ENCODE results near the gene NOM1.

The NOM1 gene

DNA sequence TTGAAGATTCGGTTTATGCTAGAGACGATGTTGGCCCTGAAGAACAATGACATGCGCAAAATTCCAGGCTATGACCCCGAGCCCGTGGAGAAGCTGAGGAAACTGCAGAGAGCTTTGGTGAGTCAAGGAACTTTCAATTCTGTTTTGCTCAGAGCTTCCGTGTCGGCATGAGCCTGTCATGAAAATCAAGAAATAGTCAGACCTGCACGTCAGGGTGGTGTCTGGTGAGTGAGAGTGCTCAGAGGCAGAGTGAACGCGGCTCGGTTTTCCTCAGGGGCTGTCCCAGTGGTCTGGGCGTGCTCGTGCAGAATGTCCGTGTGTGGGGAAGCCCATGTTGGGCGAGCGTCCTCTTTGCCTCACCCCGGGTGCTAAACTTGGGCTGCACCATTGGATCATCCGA is 12.6 kb downstream of the NOM1 start:
- no peak for TF ChIP-seq EZH2phosphoT487 (IDR thresholded peaks at IDR 0.05; ENCODE audit: low read length)
- TF ChIP-seq, protein P1, sequence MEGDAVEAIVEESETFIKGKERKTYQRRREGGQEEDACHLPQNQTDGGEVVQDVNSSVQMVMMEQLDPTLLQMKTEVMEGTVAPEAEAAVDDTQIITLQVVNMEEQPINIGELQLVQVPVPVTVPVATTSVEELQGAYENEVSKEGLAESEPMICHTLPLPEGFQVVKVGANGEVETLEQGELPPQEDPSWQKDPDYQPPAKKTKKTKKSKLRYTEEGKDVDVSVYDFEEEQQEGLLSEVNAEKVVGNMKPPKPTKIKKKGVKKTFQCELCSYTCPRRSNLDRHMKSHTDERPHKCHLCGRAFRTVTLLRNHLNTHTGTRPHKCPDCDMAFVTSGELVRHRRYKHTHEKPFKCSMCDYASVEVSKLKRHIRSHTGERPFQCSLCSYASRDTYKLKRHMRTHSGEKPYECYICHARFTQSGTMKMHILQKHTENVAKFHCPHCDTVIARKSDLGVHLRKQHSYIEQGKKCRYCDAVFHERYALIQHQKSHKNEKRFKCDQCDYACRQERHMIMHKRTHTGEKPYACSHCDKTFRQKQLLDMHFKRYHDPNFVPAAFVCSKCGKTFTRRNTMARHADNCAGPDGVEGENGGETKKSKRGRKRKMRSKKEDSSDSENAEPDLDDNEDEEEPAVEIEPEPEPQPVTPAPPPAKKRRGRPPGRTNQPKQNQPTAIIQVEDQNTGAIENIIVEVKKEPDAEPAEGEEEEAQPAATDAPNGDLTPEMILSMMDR (IDR thresholded peaks at IDR 0.05; ENCODE audit: low read length): no peak
- TF ChIP-seq EZH2 (optimal IDR thresholded peaks at IDR 0.05; ENCODE audit: low read depth, low read length): no peak
- Histone ChIP-seq H3K79me2 (ENCODE audit: low read length) (peaks cover 46% of the 10 kb centered on the region), H3K4me2 (ENCODE audit: low read depth, low read length) (no peak overlapping the region), H3K4me1 (ENCODE audit: low read length) (no peaks in the 10 kb centered on the region), H3K27me3 (replicated peaks; ENCODE audit: insufficient read depth, low read length) (no peaks in the 10 kb centered on the region), H3K9ac (ENCODE audit: low read length) (no peak overlapping the region), H3K4me3 (ENCODE audit: low read length) (no peak overlapping the region), H3K9me2 (replicated peaks; ENCODE audit: insufficient read depth, low read length) (no peaks in the 10 kb centered on the region), H3K27ac (ENCODE audit: low read length) (no peak overlapping the region), H3K9me3 (replicated peaks; ENCODE audit: insufficient read depth, low read length) (no peaks in the 10 kb centered on the region), H4K20me1 (ENCODE audit: insufficient read depth, low read length) (0 out of 2 replicates have a peak, but pooled peaks cover 4% of the 10 kb centered on the region), H3F3A (ENCODE audit: insufficient read depth, low read length) (no peaks in the 10 kb centered on the region), H2AFZ (ENCODE audit: low read length) (no peak overlapping the region), H3K36me3 (replicated peaks; ENCODE audit: insufficient read depth, low read length) (peaks cover 51% of the 10 kb centered on the region)
- no peak for DNase-seq

DNA sequence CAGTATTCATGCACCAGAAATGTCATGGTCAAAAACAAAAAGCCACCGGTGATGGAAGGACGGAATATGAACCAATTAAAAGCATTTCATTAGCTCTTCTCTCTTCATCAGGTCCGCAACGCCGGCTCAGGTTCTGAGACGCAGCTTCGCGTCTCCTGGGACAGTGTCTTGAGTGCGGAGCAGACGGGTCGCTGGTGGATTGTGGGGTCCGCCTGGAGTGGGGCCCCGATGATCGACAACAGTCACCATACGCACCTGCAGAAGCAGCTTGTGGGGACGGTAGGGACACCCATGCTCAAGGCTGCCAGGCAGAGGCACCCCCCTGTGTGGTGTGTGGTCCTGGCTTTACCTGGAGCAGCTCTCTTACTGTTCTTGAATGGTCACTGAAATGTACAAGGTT is 13.4 kb downstream of the NOM1 start:
- Histone ChIP-seq H3K79me2 (ENCODE audit: low read length) (peaks cover 44% of the 10 kb centered on the region), H4K20me1 (ENCODE audit: insufficient read depth, low read length) (0 out of 2 replicates have a peak, but pooled peaks cover 4% of the 10 kb centered on the region), H3K9me2 (replicated peaks; ENCODE audit: insufficient read depth, low read length) (no peaks in the 10 kb centered on the region), H3K9me3 (replicated peaks; ENCODE audit: insufficient read depth, low read length) (no peaks in the 10 kb centered on the region), H3K4me2 (ENCODE audit: low read depth, low read length) (no peak overlapping the region), H3F3A (ENCODE audit: insufficient read depth, low read length) (no peaks in the 10 kb centered on the region), H3K27me3 (replicated peaks; ENCODE audit: insufficient read depth, low read length) (no peaks in the 10 kb centered on the region), H3K4me1 (ENCODE audit: low read length) (no peaks in the 10 kb centered on the region), H3K36me3 (replicated peaks; ENCODE audit: insufficient read depth, low read length) (peaks cover 49% of the 10 kb centered on the region), H3K4me3 (ENCODE audit: low read length) (no peak overlapping the region), H3K9ac (ENCODE audit: low read length) (no peak overlapping the region), H3K27ac (ENCODE audit: low read length) (no peak overlapping the region), H2AFZ (ENCODE audit: low read length) (no peak overlapping the region)
- no peak for TF ChIP-seq EZH2 (optimal IDR thresholded peaks at IDR 0.05; ENCODE audit: low read depth, low read length)
- no peak for TF ChIP-seq EZH2phosphoT487 (IDR thresholded peaks at IDR 0.05; ENCODE audit: low read length)
- TF ChIP-seq, protein P1 (IDR thresholded peaks at IDR 0.05; ENCODE audit: low read length): no peak
- no peak for DNase-seq

DNA sequence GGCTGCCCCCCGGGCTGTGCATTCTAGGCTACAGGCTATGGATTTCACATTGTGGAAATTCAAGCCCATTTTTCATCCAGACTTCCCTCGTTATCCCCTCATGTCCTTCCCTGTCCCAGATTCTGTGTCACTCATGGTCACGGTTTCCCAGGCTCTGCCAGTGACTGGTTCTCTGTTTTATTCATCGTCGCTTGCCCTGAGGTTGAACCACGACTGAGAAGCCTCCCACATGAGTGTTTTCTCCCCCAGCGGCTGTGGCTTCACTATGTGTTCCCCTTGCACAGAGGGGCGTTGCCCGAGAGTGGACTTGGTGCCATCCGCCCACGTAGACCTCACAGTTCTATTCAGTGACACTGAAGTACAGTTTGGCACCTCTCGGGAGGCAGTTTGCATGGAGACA is 14.0 kb downstream of the NOM1 start:
- no peak overlapping the region for H2AFZ ChIP-seq (ENCODE audit: low read length)
- DNase-seq: no peak
- peaks cover 48% of the 10 kb centered on the region for H3K36me3 ChIP-seq (replicated peaks; ENCODE audit: insufficient read depth, low read length)
- no peak overlapping the region for H3K4me3 ChIP-seq (ENCODE audit: low read length)
- H3K4me1 ChIP-seq (ENCODE audit: low read length): no peaks in the 10 kb centered on the region
- H3K27me3 ChIP-seq (replicated peaks; ENCODE audit: insufficient read depth, low read length): no peaks in the 10 kb centered on the region
- H4K20me1 ChIP-seq (ENCODE audit: insufficient read depth, low read length): 0 out of 2 replicates have a peak, but pooled peaks cover 4% of the 10 kb centered on the region
- H3K9me3 ChIP-seq (replicated peaks; ENCODE audit: insufficient read depth, low read length): no peaks in the 10 kb centered on the region
- no peak overlapping the region for H3K4me2 ChIP-seq (ENCODE audit: low read depth, low read length)
- H3F3A ChIP-seq (ENCODE audit: insufficient read depth, low read length): no peaks in the 10 kb centered on the region
- H3K9me2 ChIP-seq (replicated peaks; ENCODE audit: insufficient read depth, low read length): no peaks in the 10 kb centered on the region
- H3K9ac ChIP-seq (ENCODE audit: low read length): no peak overlapping the region
- TF ChIP-seq EZH2 (optimal IDR thresholded peaks at IDR 0.05; ENCODE audit: low read depth, low read length) (no peak), EZH2phosphoT487 (IDR thresholded peaks at IDR 0.05; ENCODE audit: low read length) (no peak)
- TF ChIP-seq, protein P1 (IDR thresholded peaks at IDR 0.05; ENCODE audit: low read length): no peak
- H3K27ac ChIP-seq (ENCODE audit: low read length): no peak overlapping the region
- peaks cover 38% of the 10 kb centered on the region for H3K79me2 ChIP-seq (ENCODE audit: low read length)
